ENCODE results near the gene ALDH8A1. TPM values are rescaled to one million over a fixed set of nuclear protein-coding genes. Genes with fewer than 3 reads are reported as not detected.
"Not testable (repeated sequence)": the region's sequence is repeated elsewhere in the genome, so short reads cannot be mapped to it uniquely, and the experiment has no call there.

ALDH8A1 gene
- polyA plus RNA-seq, 2 of the 4 experiments (the other 2 are of a cell fraction): 0.18 to 0.85 TPM

- H3K4me3 ChIP-seq; ATAC-seq; POLR2A ChIA-PET; H3K9me3 ChIP-seq; H3K4me2 ChIP-seq; H3K27ac ChIP-seq; DNase-seq (ENCODE audit: low read depth in 1 of 2, low spot score in 1 of 2); CTCF ChIA-PET; FAIRE-seq: not testable (repeated sequence)
- peaks cover 15% of the 10 kb centered on the region for H3K4me1 ChIP-seq
- WGBS (ENCODE audit: missing lambda C conversion rate): 100% methylated on average over 2 of the region's 42 CpGs
These were observed 45.2 kb downstream of the ALDH8A1 start for GRCh38 chr6:134904731-134905130.

- ChIA-PET POLR2A (no interaction called here), CTCF (interaction anchor here (1.1 to 1.2 kb wide), 2 partner anchors 14 to 25 kb away, joined by 3 read pairs; no protein-coding TSS in a partner anchor)
- Histone ChIP-seq H3K9me3 (no peaks in the 10 kb centered on the region), H3K4me2 (no peak overlapping the region), H3K27ac (no peak overlapping the region; a peak in 1 of 6 replicates), H3K4me3 (no peak overlapping the region), H3K4me1 (peaks cover 5% of the 10 kb centered on the region)
- ATAC-seq: no peak
- TF ChIP-seq MAZ (IDR thresholded peaks at IDR 0.05; ENCODE audit: borderline replicate concordance, low read depth, low read length) (no peak), MAFK (IDR thresholded peaks at IDR 0.05; ENCODE audit: partially characterized antibody) (peak; percentile 19)
- DNase-seq (ENCODE audit: low read depth in 1 of 2, low spot score in 1 of 2): no peak
- no peak for FAIRE-seq
- WGBS (ENCODE audit: missing lambda C conversion rate): 83% methylated on average over 9 of the region's 9 CpGs
These were observed 46.5 kb downstream of the ALDH8A1 start for GRCh38 chr6:134903448-134903847.

GRCh38 chr6:134902936-134903335 lies 47.0 kb downstream of the ALDH8A1 start:
- ATAC-seq (no peak; a peak in 1 of 6 replicates), FAIRE-seq (no peak), DNase-seq (ENCODE audit: low read depth in 1 of 2, low spot score in 1 of 2) (no peak)
- TF ChIP-seq NR3C1 (IDR thresholded peaks at IDR 0.05): no peak
- no peak for TF ChIP-seq MAX (IDR thresholded peaks at IDR 0.05)
- TF ChIP-seq HOXB5 (CRISPR knock-in tag; IDR thresholded peaks at IDR 0.05): no peak
- TF ChIP-seq FOSB (CRISPR knock-in tag; IDR thresholded peaks at IDR 0.05): no peak
- CTCF ChIA-PET: interaction anchor here (1.1 to 3.1 kb wide), 4 partner anchors 13 to 37 kb away, joined by 3 to 10 read pairs (median 4); no protein-coding TSS in a partner anchor
- H3K4me3 ChIP-seq: no peak overlapping the region
- POLR2A ChIA-PET: no interaction called here
- no peaks in the 10 kb centered on the region for H3K9me3 ChIP-seq
- H3K4me2 ChIP-seq: no peak overlapping the region
- 89% methylated on average over 2 of the region's 3 CpGs for WGBS (ENCODE audit: missing lambda C conversion rate)
- H3K4me1 ChIP-seq: no peaks in the 10 kb centered on the region
- H3K27ac ChIP-seq: no peak overlapping the region; a peak in 1 of 6 replicates

- ATAC-seq (no peak; a peak in 1 of 6 replicates), FAIRE-seq (no peak)
- no peak for TF ChIP-seq ZC3H11A (IDR thresholded peaks at IDR 0.05)
- no peak for TF ChIP-seq JUNB (IDR thresholded peaks at IDR 0.05)
- no peak for TF ChIP-seq REST (IDR thresholded peaks at IDR 0.05)
- TF ChIP-seq CHD2 (IDR thresholded peaks at IDR 0.05; ENCODE audit: low read length, partially characterized antibody): no peak
- no peak for TF ChIP-seq ATOH8 (CRISPR knock-in tag; IDR thresholded peaks at IDR 0.05; ENCODE audit: low read depth)
- no peak for TF ChIP-seq FOXS1 (CRISPR knock-in tag; IDR thresholded peaks at IDR 0.05)
- no peak for TF ChIP-seq FOSB (CRISPR knock-in tag; IDR thresholded peaks at IDR 0.05)
- no peak for TF ChIP-seq CBX8 (IDR thresholded peaks at IDR 0.05)
- TF ChIP-seq BCL3 (IDR thresholded peaks at IDR 0.05): no peak
- no peak for TF ChIP-seq ESRRA (IDR thresholded peaks at IDR 0.05; ENCODE audit: borderline replicate concordance, low read length)
- no peak for TF ChIP-seq POLR2AphosphoS2 (conservative IDR thresholded peaks at IDR 0.05; ENCODE audit: low read length)
- no peak for TF ChIP-seq RFX5 (IDR thresholded peaks at IDR 0.05)
- TF ChIP-seq ELK1 (IDR thresholded peaks at IDR 0.05; ENCODE audit: low read depth, low read length): no peak
- TF ChIP-seq CBX2 (IDR thresholded peaks at IDR 0.05; ENCODE audit: borderline replicate concordance, low read depth): no peak
- TF ChIP-seq RAD21 (conservative IDR thresholded peaks at IDR 0.05 in 1 of 2, IDR thresholded peaks at IDR 0.05 in 1 of 2): no peak
- no peak for TF ChIP-seq MYC (IDR thresholded peaks at IDR 0.05; ENCODE audit: borderline replicate concordance, low read length)
- TF ChIP-seq FOSL2 (IDR thresholded peaks at IDR 0.05): no peak
- no peak for TF ChIP-seq FOSL2 (CRISPR knock-in tag; IDR thresholded peaks at IDR 0.05)
These were observed 47.6 kb downstream of the ALDH8A1 start for GRCh38 chr6:134902074-134902861.

More at GRCh38 chr6:134902074-134902861, 47.6 kb downstream of the ALDH8A1 start:
- Histone ChIP-seq H3K27ac (peak overlapping the region in 1 of 2 experiments; percentile 30; a peak in 2 of 6 replicates), H3K4me1 (no peaks in the 10 kb centered on the region), H3K9me3 (no peaks in the 10 kb centered on the region), H3K4me3 (no peak overlapping the region), H3K4me2 (no peak overlapping the region)
- 88% methylated on average over 9 of the region's 9 CpGs for WGBS (ENCODE audit: missing lambda C conversion rate)
- no peak for DNase-seq (ENCODE audit: low read depth in 1 of 2, low spot score in 1 of 2)
- CTCF ChIA-PET: interaction anchor here (1.1 to 3.1 kb wide), 4 partner anchors 13 to 778 kb away, joined by 3 to 10 read pairs (median 4); no protein-coding TSS in a partner anchor
- POLR2A ChIA-PET: no interaction called here

All from A549 (cell line).